Stimulated activated CD4-positive, alpha-beta T cell treated with anti-CD3 and anti-CD28 coated beads, Interleukin-2, amount 100 ng/mL, for 48 hours (primary cell): Measurements from ENCODE around the gene PPCDC.
A peak's percentile ranks its signal among the peaks of the same experiment; 100 is the strongest.

Source experiments
- DNase-seq, 2 donors: peaks; one replicate each; pipeline ENCODE4 v3.0.0-alpha.2; 2020

PPCDC gene

DNA sequence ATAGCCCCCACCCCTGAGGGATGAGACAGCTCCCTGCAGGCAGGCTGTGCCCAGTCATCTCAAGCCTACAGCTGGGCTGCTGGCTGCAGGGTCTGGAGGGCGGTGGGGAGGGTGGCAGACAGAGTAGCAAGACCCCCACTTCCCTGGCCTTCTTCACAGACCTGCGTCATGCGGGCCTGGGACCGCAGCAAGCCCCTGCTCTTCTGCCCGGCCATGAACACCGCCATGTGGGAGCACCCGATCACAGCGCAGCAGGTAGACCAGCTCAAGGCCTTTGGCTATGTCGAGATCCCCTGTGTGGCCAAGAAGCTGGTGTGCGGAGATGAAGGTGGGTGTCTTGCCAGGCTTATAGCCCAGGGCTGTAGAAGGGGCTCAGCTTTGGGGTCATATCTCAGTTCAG, 25.0 kb downstream of the PPCDC start:
- DNase-seq: no peak

DNA sequence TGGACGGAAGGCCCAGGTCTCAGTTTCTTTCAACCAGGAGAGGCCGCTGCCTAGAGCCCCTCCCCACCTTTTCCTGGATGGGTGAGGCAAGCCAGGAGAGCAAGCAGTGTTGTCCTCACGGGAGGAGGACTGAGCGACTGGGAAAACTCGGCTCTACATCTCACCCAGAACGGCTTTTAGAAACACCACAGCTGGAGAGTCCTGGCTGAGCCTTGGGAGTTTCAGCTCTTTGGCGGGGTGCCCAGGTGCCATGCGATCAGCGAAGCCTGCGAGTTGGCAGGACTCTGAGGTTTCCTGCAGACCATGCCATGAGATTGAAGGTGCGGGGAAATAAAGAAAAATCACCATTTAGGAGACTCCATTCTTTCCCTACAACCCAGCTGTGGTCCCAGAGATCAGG, 26.0 kb downstream of the PPCDC start:
- no peak for DNase-seq

DNA sequence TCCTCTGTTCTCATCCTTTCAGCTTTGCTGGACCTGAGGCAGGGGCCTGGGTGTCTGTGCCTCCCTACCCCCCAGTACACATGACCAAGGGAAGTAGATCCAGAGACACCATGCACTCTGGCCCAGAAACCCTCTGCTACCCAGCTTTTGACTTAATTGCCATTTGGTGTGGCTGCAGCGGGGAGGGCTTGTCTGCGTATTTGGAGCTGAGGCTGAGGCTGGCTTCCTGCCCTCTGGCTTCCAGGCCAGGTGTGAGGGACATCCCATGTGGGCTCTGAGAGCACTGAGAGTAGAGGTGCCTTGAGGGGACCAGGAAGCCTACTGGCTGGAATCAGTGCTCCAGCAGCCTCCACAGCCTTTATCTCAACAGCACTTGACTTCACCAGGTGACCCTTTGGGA, 26.9 kb downstream of the PPCDC start:
- no peak for DNase-seq

DNA sequence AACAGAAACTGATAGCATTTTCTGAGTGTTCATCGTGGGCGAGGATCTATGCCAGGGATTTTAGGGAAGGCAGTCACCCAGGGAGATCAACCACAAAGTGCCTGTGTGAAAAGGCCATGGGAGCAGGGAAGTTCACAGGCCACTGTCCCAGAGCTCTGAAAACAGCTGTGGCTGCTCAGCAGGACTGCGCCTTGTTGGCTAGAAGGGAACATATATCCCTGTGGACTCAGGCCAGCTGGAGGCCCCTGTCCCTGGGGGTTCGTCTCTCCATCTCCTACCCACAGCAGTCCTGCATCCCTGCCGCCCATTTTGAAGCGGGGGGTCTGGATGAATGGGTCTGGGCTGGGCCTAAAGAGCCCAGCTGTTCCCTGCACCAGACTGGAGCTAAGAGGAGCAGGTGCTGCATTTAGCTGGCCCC, 27.8 kb downstream of the PPCDC start:
- DNase-seq: no peak

DNA sequence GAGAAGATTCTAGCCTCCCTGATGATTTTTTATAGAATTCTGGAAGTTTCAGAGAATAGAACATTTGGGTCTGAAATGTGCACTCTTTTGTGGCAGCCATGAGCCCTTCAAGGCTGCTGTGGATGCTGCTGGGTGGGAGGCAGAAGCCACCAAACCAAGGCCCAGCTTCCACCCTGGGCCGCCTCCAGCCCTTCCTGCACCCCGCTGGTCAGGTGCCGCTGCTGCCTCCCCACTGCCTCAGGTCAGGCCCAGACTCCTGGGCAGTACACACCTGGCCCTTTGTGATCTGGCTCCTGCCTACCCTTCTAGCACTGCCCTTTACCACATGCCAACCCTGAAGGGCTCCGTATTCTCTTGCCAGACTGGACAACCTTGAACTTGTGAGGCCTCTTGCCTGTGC, 28.3 kb downstream of the PPCDC start:
- no peak for DNase-seq

DNA sequence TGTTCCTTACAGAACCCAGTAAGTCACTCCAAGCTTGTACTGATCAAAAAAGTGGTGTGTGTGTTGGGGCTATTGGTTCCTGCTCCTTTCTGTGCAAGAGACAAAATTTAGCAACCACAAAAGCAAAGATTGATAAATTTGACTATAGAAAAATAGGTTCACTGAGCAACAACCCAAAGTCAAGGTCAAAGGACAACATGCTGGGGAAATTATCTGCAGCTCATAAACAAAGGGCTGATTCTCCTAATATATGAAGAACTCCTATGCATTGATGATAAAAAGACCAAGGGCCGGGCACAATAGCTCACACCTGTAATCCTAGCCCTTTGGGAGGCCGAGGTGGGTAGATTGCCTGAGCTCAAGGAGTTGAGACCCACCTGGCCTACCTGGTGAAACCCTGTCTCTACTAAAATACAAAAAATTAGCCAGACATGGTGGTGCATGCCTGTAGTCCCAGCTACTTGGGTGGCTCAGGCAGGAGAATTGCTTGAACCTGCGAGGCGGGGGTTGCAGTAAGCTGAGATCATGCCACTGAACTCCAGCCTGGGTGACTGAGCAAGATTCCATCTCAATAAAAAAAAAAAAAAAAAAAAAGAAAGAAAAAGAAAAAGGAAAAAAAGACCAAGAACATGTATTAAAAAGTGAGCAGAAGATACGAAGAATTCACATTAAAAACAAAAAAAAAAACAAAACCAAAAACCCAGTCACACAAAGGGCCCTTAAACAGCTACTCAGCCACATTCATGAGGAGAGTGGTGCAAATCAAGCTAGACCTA, 29.8 kb downstream of the PPCDC start:
- no peak for DNase-seq

DNA sequence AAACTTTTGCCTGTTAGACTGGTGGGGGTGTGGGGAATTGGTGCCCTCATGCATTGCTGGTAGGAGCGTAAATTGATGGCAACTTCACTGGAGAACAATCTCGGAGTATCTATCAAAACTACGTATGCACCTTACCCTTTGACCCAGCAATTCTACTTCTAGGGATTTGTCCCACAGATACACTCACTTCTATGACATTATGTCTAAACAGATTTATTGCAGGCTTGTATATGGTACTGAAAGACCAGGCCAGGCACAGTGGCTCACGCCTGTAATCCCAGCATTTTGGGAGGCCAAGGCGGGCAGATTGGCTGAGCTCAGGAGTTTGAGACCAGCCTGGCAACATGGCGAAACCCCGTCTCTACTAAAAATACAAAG, 30.3 kb downstream of the PPCDC start:
- no peak for DNase-seq

DNA sequence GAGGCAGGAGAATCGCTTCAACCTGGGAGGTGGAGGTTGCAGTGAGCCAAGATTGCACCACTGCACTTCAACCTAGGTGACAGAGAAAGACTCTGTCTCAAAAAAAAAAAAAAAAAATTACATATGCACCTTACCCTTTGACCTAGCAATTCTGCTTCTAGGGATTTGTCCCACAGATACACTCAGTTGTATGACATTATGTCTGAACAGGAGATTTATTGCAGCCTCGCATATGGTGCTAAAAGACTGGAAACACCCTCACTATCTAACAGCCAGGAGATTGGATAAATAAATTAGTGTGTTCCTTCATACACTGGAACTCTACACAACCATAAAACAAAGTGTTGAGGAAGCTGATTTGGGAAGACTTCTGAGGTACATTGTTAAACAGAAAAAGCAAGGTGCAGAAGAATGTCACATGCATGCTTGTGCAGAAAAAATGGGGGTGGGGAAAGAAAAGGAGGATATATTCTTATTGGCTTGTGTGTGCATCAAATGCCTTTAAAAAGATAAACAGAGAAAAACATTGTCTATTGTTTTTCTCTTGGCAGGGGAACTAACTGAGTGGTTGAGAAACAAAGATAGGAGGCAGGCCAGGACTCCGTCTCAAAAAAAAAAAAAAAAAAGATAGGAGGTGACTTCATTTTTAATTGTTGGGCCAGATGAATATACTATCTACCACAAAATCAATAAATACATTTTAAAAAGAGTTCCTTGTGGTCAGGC, 30.9 kb downstream of the PPCDC start:
- no peak for DNase-seq

DNA sequence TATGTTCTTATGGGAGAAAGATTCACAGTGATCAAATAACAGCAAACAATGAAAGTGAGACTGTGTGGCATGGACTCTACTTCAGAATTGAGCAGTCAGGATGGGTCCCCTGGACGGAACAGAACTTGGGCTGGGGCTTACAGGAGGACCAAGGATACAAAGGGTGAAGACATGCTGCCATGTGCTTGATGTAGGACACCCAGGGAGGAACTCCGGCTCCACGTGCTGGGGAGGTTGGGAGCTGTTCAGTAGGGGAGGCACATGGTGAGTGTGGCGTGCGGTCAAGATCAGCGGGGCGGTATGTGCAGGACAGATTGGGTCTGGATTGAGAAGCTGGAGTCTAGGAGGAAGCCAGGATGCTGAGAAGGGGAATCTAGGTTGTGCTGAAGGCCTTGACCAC, 32.6 kb downstream of the PPCDC start:
- no peak for DNase-seq

DNA sequence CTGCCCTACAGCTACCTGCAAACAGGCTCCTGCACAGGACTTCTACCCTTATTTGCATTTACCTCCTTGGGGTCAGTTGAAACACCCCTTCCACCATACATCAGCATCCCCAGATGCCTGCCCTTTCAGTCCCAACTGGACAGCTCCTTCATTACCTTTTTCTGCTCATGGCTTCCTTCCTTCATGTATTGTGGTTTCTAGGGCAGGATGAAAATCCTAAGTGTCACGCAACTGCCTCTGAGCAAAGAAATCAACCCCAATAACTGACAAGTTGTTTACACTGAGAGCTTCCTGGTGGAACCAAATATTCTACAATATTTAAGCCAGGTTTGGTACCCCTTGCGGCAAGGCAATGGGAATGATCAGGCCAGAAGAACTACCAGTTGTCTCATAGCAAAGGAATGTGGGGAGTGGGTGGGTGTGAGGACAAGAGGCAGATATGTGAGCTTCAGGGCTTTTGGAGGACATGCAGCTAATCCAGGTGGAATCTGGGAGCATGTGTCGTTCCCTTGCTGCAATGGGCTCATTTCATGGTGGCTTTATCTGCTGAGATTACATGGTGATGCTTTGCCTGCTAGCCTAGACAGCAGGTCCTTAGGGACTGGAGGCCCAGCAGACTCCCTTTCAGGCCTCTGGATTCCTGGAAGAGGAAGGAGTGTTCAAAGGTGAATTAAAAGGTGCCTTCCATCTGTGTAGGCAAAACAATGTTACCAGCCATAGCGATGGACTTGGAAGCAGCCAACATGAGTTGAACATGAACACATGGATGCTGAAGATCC, 34.9 kb downstream of the PPCDC start:
- no peak for DNase-seq

DNA sequence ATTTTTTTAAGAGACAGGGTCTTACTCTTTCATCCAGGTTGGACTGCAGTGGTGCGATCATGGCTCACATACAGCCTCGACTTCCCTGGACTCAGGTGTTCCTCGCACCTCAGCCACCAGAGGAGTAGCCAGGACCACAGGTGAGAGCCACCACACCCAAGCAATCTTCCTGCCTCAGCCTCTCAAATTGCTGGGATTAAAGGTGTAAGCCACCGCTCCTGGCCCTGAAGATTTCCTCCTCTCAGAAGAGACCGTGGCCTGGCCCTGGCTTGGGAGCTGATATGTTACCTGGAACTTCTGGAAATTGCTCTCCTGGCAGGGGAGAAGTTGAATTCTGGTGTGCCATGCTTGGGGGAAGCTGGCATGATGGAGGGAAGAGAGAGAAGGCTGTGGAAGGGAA, 36.2 kb downstream of the PPCDC start:
- DNase-seq: no peak

DNA sequence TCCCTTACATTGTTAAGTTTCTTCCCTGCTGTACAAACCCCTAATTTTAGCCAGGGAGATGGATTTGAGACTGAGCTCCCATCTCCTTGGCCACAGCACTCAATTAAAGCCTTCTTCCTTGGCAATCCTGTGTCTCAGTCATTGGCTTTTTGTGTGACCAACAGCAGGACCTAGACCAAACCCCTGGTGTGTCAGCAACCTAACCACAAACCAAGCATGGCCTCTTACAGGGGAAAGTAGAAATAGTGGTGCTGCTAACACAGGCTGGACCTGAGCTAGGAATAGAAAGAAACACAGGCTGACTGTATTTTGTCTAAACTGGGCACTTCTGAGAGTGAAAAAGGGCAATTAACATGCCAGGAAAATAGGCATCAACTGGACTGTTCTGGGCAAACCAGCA, 37.9 kb downstream of the PPCDC start:
- no peak for DNase-seq

DNA sequence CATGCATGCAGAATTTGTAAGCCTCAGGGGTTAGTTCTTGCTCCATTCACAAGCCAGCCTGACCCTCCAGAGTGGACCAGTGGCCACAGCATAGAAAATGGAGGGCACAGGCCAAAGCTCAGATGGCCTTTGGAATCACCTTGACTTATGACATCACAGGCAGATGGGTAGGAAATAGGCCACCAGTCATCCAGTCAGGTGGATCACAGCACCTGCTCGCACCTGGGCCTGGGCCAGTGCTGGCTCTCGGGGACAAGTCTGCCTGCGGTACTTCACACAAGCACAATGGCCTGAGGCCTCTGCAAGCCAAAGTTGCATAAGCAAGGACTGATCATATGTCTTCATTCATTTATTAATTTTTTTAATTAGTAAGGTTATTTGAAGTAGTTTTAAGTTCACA, 39.3 kb downstream of the PPCDC start:
- DNase-seq: no peak

DNA sequence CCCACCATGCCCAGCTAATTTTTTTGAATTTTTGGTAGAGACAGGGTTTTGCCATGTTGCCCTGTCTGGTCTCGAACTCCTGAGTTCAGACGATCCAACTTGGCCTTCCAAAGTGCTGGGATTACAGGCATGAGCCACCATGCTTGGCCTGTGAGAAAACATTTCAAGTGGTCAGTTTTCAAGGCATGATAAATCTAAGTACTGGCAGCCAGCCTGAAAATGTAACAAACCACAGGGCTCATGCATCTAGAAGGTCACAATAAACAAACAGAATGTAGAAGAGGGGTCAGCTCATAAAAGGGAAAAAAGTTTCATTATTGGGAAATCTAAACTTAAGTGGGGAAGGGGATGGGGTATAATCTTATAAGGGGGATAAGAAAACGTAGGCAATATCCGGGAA, 39.9 kb downstream of the PPCDC start:
- DNase-seq: no peak

DNA sequence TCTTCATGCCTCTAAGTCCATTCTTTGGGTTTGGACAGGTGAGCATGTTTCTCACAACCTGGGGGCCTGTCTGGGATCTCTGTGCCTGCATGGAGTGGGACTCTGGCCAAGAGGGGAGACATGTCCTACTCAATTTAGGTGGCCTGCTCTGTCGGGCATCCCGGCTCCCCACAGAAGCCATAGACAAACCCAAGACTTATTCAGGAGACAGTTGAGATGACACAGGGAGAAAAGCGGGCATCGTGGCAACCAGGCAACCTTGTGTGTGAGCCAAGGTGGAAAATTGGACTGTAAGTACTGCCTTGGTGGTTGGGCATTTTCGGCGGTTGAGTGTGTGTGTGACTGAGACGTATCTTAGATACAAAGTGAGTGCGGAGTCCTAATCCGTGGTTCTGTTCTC, 40.5 kb downstream of the PPCDC start:
- no peak for DNase-seq

DNA sequence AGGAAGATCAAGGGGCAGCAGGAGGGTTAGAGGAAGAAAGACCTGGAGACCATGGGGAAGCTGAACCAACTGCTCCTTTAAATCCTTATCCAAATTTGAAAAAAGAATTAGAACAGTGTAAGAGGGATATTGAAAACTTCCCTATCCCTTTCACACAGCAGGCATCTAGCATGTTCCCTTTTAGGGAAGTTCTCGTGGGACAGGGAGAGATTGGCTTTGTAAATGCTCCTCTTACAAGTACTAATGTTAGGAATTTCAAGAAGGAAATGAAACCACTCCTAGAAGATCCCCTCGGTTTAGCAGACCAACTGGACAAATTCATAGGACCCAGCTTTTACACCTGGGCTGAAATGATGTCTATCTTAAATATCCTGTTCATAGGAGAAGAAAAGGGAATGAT, 41.5 kb downstream of the PPCDC start:
- no peak for DNase-seq

DNA sequence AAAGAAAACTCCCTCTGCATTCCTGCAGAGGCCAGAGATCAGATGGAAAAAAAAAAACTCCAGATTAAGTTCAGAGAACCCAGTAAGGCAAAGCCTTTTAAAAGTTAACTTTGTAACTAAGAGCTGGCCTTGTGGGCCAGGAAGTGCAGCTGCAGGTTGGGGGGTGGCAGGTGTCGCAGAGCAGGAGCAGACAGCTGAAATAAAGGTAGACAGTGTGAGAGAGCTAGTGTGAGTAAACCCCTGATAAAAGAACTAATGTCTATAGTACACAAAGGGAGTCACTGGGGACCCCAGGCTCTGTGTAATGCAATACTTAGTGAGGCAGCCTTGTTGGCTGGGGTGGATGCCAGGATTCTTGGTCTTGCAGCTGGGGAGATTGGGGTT, 42.1 kb downstream of the PPCDC start:
- no peak for DNase-seq

DNA sequence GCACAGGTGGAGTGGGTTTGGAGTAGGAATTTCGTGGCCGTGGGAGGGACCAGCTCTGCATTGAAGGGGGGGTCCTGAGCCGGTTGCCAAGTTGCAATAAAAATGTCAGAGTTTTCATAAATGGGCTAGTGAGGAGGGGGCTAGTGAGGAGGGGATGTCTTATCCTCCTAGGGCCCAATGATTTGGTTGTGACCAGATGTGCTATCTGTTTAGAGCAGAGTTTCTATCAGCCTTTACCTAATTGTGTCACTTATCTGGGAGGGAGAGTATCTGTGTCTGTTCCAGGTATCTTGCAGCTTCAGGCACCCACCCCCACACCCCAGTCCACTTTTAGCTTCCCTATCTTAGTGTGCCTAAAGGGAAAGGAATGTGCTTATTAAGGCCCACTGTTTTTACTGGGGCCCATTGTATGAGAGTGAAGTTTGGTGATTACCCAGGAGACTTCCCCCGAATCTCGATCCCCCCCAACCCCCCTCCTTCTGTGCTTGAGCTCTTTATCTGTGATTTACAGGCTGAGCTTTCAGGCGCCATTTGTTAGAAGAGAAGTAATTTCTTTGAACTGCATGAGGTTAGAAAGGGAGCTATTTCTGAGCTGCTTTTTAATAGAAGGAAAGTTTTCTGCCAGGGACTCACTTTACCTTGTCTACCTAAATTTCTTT, 42.6 kb downstream of the PPCDC start:
- DNase-seq: no peak

DNA sequence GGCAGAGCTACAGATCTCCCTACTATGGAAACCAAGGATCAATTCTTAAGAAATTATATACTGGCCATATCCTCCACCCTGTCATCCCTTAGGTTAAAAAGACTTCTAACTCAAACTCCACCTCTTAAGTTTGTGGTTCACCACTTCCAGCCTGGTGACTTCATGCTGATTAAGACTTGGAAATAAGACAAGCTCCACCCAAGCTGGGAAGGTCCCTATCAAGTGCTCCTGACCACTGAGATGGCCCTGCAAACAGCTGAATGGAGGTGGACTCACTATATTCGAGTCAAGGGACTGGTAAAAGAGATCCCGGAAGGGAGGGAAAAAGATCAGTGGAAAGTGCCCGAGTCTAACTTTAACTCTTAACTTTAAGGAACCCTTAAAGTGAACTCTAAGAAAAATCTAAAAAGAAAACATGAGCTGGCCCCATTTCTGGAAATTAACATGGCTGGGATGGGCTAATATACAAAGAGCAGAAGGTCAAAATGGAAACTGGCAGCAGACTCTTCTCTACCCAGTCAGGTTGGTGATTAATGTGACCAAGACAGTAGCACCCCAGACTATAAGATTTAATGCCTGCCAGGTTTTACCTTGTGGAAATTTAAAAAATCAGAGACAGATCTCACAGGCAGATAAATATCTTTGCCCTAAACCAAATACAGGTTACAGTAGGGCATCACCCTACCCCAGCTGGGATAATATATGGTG, 43.9 kb downstream of the PPCDC start:
- peak in 1 of 2 donors; percentile 43 for DNase-seq

DNA sequence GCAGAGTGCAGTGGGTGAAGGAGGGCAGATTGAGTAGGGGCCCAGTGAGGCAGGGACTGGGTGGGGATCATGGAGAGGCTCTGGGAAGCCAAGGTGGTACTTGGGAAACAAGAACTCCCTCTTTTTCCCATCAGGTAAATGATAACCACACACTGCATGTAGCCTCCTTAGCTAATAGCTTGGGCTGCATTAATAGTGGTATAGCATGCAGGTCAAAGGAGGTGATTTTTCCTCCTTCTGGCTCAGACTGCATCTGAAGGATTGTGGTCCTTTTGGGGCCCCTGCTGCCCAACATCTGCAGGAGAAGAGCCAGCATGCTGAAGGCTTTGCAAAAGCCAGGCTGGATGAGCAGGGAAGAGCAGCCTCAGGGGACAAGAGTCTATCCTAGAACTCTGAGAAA, 45.4 kb downstream of the PPCDC start:
- no peak for DNase-seq

DNA sequence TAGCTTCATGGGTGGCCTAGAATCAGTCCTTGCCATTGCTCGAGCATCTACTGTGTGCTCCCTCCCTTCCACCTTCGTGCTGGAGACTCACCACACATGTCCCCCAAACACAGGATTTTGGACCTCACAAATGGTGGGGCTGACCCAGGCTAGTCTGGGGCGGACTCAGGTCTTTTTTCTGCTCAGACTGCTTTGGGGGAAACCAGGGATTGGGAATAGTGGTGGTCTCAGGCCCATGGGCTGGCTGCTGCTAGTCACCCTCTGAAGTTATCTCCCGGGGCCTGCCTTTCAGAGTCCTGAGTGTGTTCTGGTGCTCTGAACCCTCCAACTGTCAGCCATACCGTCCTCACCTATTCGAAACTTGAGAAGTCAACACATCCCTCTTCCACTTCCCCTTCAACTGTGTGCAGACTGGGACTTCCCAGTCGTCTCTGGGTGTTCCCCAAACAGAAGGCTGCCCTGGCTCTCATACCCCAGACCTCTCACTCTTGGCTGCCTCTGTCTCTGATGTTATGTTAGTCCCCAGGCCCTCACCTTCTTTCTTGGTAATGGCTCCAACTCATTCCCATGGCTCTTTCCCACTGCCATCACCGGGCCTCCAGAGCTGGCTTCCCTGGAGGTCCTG, 46.0 kb downstream of the PPCDC start:
- DNase-seq: no peak

DNA sequence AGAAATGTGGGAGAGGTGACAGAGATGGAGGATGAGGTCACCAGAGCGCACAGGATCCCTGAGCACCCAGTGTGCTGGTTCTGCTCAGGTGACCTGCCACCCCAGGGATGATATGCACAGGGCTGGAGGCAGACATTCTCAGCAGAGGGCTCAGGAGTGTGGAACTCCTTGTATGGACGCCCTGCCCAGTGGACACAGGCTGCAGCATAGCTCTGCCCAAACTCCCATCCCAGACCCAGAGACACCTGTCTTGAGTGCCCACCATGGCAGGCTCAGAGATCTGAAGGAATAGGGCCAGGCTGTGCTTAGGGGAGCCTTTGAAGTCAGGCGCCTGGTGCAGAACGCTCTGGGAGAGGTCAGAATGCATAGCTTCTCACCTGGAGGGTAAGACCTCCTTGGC, 47.3 kb downstream of the PPCDC start:
- no peak for DNase-seq
